BJ (cell line): ENCODE measurements around the gene MCM8. TPM values are rescaled to one million over a fixed set of nuclear protein-coding genes. Genes with fewer than 3 reads are reported as not detected.

ENCODE experiments used
- CTCF ChIA-PET: fragments of 350-600 bp; formaldehyde crosslinking; extraction: SDS; loops from one replicate; lab custom pipeline; 2021; ENCODE audit warnings: antibody characterized with exemption, inconsistent platforms; lab: Yijun Ruan, JAX
- POLR2A ChIA-PET: fragments of 300-600 bp; sonication (Branson Sonifier 250); formaldehyde crosslinking; extraction: SDS; loops from one replicate; lab custom pipeline; 2021; ENCODE audit warnings: antibody characterized with exemption; lab: Charles Lee
- DNase-seq: peaks from one replicate; pipeline ENCODE4 v3.0.0-alpha.2; 2011; ENCODE audit warnings: low read depth
- H3K27me3 ChIP-seq: 2 replicates; pipeline ENCODE4 v1.6.0; 2011; ENCODE audit warnings: low read length; ENCODE audit not compliant: control insufficient read depth, insufficient read depth
- H3K36me3 ChIP-seq: 2 replicates; pipeline ENCODE4 v1.5.1; 2011; ENCODE audit warnings: low read length; ENCODE audit not compliant: control insufficient read depth, insufficient read depth
- H3K4me3 ChIP-seq: 2 replicates; pipeline ENCODE4 v1.5.1; 2011; ENCODE audit warnings: low read depth, mild to moderate bottlenecking, control low read depth, low read length
- polyA plus RNA-seq: library from polyadenylated mRNA; depleted of rRNA; stranded (reverse); fragments of >200 nt; gene quantifications from 2 replicates; pipeline ENCODE4 v1.2.3, GENCODE V29; 2011
- TF ChIP-seq, protein P1 (sequence below): IDR thresholded peaks from 2 replicates; pipeline ENCODE4 v1.5.1; 2011; ENCODE audit warnings: low read depth, mild to moderate bottlenecking, control low read depth, inconsistent platforms, low read length, moderate library complexity; ENCODE audit not compliant: insufficient read depth

MCM8 gene
- polyA plus RNA-seq, 1 experiment: 2.7 TPM

DNA sequence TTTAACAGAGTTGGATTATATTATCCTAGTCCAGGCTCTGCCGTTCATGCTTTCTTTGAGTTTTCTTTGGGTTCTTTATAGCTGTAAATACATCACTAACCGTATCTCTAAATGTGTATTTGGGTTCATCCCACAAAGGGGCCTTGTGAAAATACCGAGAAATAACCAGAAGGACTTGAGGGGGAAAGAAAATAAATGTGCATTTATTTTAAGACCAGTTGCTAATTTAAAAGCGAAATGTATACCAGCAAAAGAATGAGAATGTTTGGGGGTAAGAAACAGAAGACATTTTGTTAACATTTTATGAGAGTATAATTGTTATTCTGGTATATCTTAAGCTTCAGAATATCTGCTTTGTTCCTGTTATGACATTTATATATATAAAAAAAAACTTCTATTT lies 64.5 kb downstream of the MCM8 start:
- Histone ChIP-seq H3K36me3 (peaks cover 8% of the 10 kb centered on the region), H3K4me3 (no peak overlapping the region), H3K27me3 (no peaks in the 10 kb centered on the region)
- POLR2A ChIA-PET: no interaction called here
- TF ChIP-seq, protein P1, sequence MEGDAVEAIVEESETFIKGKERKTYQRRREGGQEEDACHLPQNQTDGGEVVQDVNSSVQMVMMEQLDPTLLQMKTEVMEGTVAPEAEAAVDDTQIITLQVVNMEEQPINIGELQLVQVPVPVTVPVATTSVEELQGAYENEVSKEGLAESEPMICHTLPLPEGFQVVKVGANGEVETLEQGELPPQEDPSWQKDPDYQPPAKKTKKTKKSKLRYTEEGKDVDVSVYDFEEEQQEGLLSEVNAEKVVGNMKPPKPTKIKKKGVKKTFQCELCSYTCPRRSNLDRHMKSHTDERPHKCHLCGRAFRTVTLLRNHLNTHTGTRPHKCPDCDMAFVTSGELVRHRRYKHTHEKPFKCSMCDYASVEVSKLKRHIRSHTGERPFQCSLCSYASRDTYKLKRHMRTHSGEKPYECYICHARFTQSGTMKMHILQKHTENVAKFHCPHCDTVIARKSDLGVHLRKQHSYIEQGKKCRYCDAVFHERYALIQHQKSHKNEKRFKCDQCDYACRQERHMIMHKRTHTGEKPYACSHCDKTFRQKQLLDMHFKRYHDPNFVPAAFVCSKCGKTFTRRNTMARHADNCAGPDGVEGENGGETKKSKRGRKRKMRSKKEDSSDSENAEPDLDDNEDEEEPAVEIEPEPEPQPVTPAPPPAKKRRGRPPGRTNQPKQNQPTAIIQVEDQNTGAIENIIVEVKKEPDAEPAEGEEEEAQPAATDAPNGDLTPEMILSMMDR: no peak
- no peak for DNase-seq
- CTCF ChIA-PET: no interaction called here

DNA sequence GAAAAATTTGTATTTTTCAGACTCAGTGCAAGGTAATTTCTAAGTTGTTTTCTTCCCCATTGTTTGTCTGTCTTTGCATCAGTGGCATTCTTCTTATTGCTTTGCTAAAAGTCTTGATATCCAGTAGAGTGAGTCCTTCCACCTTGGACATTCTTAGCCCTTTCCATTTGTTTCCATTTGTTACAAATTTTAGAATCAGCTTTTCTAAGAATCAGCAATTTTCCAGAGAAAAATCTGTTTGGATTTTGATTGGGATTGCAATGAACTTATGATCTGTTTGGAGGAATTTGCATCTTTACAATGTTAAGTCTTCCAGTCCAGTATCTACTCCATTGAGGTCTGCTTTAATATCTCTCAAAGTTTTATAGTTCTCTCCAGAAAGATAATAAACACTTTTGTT lies 67.0 kb downstream of the MCM8 start:
- CTCF ChIA-PET: interaction anchor here (1.0 kb wide), 1 partner anchor 10 kb away, joined by 3 read pairs; no protein-coding TSS in a partner anchor
- H3K4me3 ChIP-seq: no peak overlapping the region
- TF ChIP-seq, protein P1: no peak
- no peaks in the 10 kb centered on the region for H3K27me3 ChIP-seq
- POLR2A ChIA-PET: no interaction called here
- DNase-seq: no peak
- H3K36me3 ChIP-seq: peaks cover 5% of the 10 kb centered on the region

DNA sequence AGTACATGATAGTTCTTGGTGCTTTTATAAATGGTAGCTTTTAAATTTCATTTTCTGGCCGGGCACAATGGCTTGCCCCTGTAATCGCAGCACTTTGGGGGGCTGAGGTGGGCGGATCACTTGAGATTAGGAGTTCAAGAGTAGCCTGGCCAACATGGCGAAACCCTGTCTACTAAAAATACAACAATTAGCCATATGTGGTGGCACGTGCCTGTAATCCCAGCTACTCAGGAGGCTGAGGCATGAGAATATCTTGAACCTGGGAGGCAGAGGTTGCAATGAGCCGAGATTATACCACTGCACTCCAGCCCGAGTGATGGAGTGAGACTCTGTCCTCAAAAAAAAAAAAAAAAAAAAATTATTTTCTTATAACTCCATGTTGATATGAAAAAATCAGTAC lies 67.4 kb downstream of the MCM8 start:
- POLR2A ChIA-PET: no interaction called here
- CTCF ChIA-PET: interaction anchor here (1.0 kb wide), 1 partner anchor 9 kb away, joined by 3 read pairs; no protein-coding TSS in a partner anchor
- Histone ChIP-seq H3K4me3 (no peak overlapping the region), H3K36me3 (peaks cover 4% of the 10 kb centered on the region; the same call in 1 of the 2 replicates), H3K27me3 (no peaks in the 10 kb centered on the region)
- TF ChIP-seq, protein P1: no peak
- no peak for DNase-seq

DNA sequence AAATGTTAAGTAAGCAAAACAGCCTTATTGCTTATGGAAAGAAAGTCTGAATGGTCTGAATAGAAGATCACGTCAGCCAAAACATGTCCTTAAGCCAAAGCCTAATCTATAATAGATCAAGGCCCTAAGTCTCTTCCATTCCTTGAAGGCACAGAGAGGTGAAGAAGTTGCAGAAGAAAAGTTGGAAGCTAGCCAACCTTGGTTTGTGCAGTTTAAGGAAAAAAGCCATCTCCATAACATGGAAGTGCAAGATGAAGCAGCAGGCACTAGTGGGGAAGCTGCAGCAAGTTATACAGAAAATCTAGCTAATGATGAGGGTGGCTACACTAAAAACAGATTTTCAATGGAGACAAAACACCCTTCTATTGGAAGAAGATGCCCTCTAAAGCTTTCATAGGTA lies 74.3 kb downstream of the MCM8 start:
- CTCF ChIA-PET: interaction anchor here (1.4 kb wide), 1 partner anchor 16 kb away, joined by 3 read pairs; no protein-coding TSS in a partner anchor
- Histone ChIP-seq H3K4me3 (no peak overlapping the region), H3K36me3 (peaks cover 9% of the 10 kb centered on the region), H3K27me3 (no peaks in the 10 kb centered on the region)
- TF ChIP-seq, protein P1: no peak
- no peak for DNase-seq
- POLR2A ChIA-PET: no interaction called here

DNA sequence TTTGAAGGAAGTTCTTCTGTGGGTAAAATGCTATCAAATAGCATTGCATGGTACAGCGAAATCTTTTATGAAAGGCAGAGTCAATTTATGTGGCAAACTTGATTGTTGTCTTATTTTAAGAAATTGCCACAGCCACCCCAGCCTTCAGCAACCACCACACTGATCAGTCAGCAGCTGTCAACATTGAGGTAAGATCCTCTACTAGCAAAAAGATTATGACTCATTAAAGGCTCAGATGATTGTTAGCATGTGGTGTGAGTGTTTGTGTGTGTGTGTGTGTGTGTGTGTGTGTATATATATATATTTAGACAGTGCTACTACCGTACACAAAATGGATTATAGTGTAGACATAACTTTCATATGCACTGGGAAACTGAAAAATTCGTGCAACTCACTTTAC lies 75.6 kb downstream of the MCM8 start:
- no peak for DNase-seq
- Histone ChIP-seq H3K36me3 (peaks cover 9% of the 10 kb centered on the region), H3K27me3 (no peaks in the 10 kb centered on the region), H3K4me3 (no peak overlapping the region)
- ChIA-PET POLR2A (no interaction called here), CTCF (no interaction called here)
- TF ChIP-seq, protein P1: no peak
